ENCODE results near the gene NDUFV3. TPM values are rescaled to one million over a fixed set of nuclear protein-coding genes. Genes with fewer than 3 reads are reported as not detected.
"Not testable (repeated sequence)": the region's sequence is repeated elsewhere in the genome, so short reads cannot be mapped to it uniquely, and the experiment has no call there.

Gene NDUFV3
- total RNA-seq, 2 experiments from 2014 or later, result 17.0 TPM

DNA sequence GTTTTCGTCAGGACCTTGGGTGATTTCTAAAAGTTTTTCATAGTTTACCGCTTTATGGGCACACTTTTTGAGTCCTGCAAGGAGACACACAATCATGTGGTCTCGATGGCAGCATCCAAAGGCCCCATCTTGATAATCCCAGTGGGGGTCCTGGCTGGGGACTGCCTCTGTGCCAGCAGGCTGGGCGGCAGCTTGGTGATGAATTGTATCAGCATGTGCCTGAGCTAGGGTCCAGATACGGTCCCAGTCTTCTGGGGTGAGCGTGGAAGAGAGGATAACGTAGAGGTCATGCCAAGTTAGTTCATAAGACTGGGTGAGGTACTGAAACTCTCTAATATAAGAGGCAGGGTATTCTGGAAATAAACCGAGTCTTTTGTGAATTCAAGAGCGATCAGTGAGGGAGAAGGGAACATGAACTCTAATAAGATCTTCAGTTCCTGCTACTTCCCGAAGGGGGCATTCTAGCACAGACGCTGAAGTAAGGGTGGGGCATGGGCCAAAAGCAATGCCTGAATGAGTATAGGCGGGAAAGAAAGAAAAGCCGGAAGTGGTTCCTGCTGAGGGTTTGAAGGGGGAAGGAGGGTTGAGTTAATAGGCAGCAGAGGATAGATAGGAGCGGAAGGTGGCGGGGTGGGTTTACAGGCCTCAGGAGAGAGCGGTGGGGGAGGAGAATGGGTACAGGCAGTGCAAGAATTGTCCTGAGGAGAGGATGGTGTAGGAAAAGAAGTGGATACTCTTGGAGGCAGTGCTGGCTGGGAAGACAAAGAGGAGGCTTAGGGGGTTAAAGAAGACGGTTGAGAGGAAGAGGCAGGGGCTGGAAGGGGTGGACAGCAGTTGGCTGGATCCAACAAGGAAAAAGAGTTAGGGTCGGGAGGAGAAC, 30.7 kb downstream of the NDUFV3 start:
- Mint-ChIP-seq H3K27me3 (no peaks in the 10 kb centered on the region), H3K4me1 (peaks cover 20% of the 10 kb centered on the region), H3K27ac (peak overlapping the region; percentile 61), H3K36me3 (ENCODE audit: low read depth) (no peaks in the 10 kb centered on the region), H3K9me3 (no peaks in the 10 kb centered on the region), H3K4me3 (peak overlapping the region; percentile 5)
- peak; percentile 81 for DNase-seq
- ChIA-PET POLR2A (no interaction called here), CTCF (no interaction called here)

GRCh38 chr21:42924433-42924751, 31.3 kb downstream of the NDUFV3 start:
- Mint-ChIP-seq H3K27ac (peak overlapping the region; percentile 61), H3K4me1 (peaks cover 20% of the 10 kb centered on the region), H3K9me3 (no peaks in the 10 kb centered on the region), H3K4me3 (no peak overlapping the region), H3K27me3 (no peaks in the 10 kb centered on the region), H3K36me3 (ENCODE audit: low read depth) (no peaks in the 10 kb centered on the region)
- ChIA-PET CTCF (no interaction called here), POLR2A (no interaction called here)
- DNase-seq, result no peak

GRCh38 chr21:42925114-42925926, 32.2 kb downstream of the NDUFV3 start, which contains the start of gene ERVH48-1:
ERVH48-1 (minus strand) TSS chr21:42925630; CDS start chr21:42919006, 6,624 bp downstream.
- DNase-seq, result no peak
- Mint-ChIP-seq H3K9me3 (no peaks in the 10 kb centered on the region), H3K27ac (peak within 1 kb of the TSS; percentile 61), H3K4me1 (peaks cover 20% of the 10 kb centered on the region), H3K36me3 (ENCODE audit: low read depth) (no peaks in the 10 kb centered on the region), H3K27me3 (no peaks in the 10 kb centered on the region), H3K4me3 (no peak within 1 kb of the TSS)
- ChIA-PET POLR2A (no interaction called here), CTCF (interaction anchor here (0.7 kb wide), 1 partner anchor 17 kb away, joined by 4 read pairs; no protein-coding TSS in a partner anchor)

DNA sequence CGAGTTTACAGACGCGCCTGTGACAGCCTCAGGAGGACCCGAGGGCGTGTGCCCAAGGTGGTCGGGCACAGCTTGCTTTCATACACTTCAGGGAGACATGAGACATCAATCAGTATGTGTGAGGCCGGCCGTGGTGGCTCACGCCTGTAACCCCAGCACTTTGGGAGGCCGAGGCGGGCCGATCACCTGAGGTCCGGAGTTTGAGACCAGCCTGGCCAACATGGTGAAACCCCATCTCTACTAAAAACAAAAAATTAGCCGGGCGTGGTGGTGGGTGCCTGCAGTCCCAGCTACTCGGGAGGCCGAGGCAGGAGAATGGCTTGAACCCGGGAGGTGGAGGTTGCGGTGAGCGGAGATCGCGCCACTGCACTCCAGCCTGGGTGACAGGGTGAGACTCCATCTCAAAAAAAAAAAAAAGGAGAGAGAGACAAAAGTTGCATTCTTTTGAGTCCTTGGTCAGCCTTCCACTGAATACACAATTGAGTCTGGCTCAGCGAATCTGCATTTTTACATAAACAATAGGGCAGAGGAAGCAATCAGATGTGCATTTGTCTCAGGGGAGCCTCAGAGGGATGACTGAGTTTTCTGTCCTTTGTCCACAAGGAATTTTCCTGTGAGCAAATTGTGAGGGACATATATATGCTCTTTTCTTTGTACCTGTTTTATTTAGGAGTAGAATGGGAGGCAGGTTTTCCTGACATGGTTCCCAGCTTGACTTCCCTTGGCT, 34.5 kb downstream of the NDUFV3 start:
- not testable (repeated sequence) for H3K4me3 Mint-ChIP-seq; H3K27ac Mint-ChIP-seq; H3K36me3 Mint-ChIP-seq (ENCODE audit: low read depth); H3K9me3 Mint-ChIP-seq; H3K27me3 Mint-ChIP-seq; DNase-seq
- H3K4me1 Mint-ChIP-seq, result peaks cover 20% of the 10 kb centered on the region
- POLR2A ChIA-PET, result interaction anchor here (1.7 kb wide), 1 partner anchor 35 kb away, joined by 4 read pairs; the partner anchor contains the start of gene NDUFV3
- CTCF ChIA-PET, result interaction anchor here (1.2 kb wide), 1 partner anchor 9 kb away, joined by 3 read pairs; no protein-coding TSS in a partner anchor

- Mint-ChIP-seq H3K27me3 (no peaks in the 10 kb centered on the region), H3K36me3 (ENCODE audit: low read depth) (no peaks in the 10 kb centered on the region), H3K9me3 (no peaks in the 10 kb centered on the region), H3K27ac (no peak overlapping the region), H3K4me3 (no peak overlapping the region), H3K4me1 (peaks cover 8% of the 10 kb centered on the region)
- ChIA-PET CTCF (no interaction called here), POLR2A (no interaction called here)
- DNase-seq, result no peak
These were observed 36.9 kb downstream of the NDUFV3 start for GRCh38 chr21:42929969-42930368.

DNA sequence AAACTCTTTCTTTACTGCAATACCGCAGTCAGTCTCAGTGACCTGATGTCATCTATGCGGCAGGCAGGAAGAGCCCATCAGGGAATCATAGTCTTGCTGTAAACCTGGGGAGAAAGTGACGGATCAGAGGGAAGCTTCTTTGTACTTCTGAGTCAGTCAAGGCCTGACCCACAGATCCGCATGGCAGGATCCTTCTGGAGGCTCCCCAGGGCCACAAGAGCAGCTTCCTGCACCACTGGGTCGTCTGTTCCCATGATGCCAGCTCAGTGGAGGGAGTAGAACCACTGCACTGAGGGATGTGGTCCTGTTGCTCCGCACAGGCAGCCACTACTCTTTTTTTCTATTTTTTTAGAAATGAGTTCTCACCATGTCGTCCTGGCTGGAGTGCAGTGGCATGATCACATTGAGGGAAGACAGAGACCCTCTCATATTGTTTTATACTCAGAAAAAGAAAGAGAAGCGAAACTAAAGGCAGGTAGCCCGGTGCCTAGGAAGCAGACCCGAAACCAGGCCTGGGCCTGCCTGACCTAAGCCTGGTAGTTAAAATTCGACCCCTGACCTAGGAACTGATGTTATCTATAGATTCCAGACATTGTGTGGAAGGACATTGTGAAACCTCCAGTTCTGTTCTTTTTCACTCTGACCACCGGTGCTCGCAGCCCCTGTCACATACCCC, 38.6 kb downstream of the NDUFV3 start:
- peaks cover 4% of the 10 kb centered on the region for H3K4me1 Mint-ChIP-seq
- no peaks in the 10 kb centered on the region for H3K9me3 Mint-ChIP-seq
- H3K27me3 Mint-ChIP-seq, result no peaks in the 10 kb centered on the region
- H3K4me3 Mint-ChIP-seq, result no peak overlapping the region
- no peaks in the 10 kb centered on the region for H3K36me3 Mint-ChIP-seq (ENCODE audit: low read depth)
- CTCF ChIA-PET, result no interaction called here
- DNase-seq, result no peak
- H3K27ac Mint-ChIP-seq, result no peak overlapping the region
- POLR2A ChIA-PET, result no interaction called here

GRCh38 chr21:42932378-42933136, 39.4 kb downstream of the NDUFV3 start:
- POLR2A ChIA-PET; H3K27me3 Mint-ChIP-seq; H3K4me1 Mint-ChIP-seq; CTCF ChIA-PET; DNase-seq; H3K9me3 Mint-ChIP-seq; H3K27ac Mint-ChIP-seq; H3K36me3 Mint-ChIP-seq (ENCODE audit: low read depth); H3K4me3 Mint-ChIP-seq: not testable (repeated sequence)

GRCh38 chr21:42933137-42933970, 40.2 kb downstream of the NDUFV3 start:
- H3K9me3 Mint-ChIP-seq; H3K4me3 Mint-ChIP-seq; POLR2A ChIA-PET; H3K27me3 Mint-ChIP-seq; DNase-seq; H3K36me3 Mint-ChIP-seq (ENCODE audit: low read depth); CTCF ChIA-PET; H3K27ac Mint-ChIP-seq; H3K4me1 Mint-ChIP-seq: not testable (repeated sequence)

DNA sequence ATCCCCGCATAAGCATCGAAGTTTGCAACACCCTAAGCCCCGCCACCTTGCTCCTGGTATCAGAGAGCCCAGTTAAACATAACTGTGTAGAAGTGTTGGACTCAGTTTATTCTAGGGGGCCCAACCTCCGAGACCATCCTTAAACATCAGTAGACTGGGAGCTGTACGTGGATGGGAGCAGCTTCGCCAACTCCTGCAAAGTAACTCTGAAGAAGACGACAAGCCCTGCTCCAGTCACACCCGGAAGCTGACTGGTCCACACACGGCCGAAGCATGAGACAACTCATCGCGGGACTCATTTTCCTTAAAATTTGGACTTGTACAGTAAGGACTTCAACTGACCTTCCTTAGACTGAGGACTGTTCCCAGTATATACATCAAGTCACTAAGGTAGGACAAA, 40.9 kb downstream of the NDUFV3 start:
- CTCF ChIA-PET; H3K4me1 Mint-ChIP-seq; H3K27me3 Mint-ChIP-seq; DNase-seq; H3K4me3 Mint-ChIP-seq; POLR2A ChIA-PET; H3K9me3 Mint-ChIP-seq; H3K27ac Mint-ChIP-seq; H3K36me3 Mint-ChIP-seq (ENCODE audit: low read depth): not testable (repeated sequence)

DNA sequence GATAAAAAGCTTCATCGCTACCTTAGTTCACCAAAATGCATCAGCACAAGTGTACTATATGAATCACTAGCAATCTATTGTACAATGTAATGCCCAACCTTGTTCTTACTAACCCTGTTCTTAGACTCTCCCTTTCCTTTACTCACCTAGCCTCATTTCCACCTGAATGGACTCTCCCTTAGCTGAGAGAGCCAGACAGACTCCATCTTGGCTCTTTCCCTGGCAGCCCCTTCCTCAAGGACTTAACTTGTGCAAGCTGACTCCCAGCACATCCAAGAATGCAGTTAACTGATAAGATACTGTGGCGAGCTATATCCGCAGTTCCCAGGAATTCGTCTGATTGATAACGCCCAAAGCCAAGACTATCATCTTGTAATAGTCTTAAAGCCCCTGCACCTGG, 43.3 kb downstream of the NDUFV3 start:
- H3K9me3 Mint-ChIP-seq; H3K4me1 Mint-ChIP-seq; H3K36me3 Mint-ChIP-seq (ENCODE audit: low read depth); POLR2A ChIA-PET; DNase-seq; H3K27me3 Mint-ChIP-seq; H3K27ac Mint-ChIP-seq; H3K4me3 Mint-ChIP-seq; CTCF ChIA-PET: not testable (repeated sequence)

- H3K27ac Mint-ChIP-seq; CTCF ChIA-PET; H3K4me3 Mint-ChIP-seq; H3K9me3 Mint-ChIP-seq; DNase-seq; POLR2A ChIA-PET; H3K36me3 Mint-ChIP-seq (ENCODE audit: low read depth); H3K4me1 Mint-ChIP-seq; H3K27me3 Mint-ChIP-seq: not testable (repeated sequence)
These were observed 44.2 kb downstream of the NDUFV3 start for GRCh38 chr21:42937034-42937940.

Data from activated CD4-positive, alpha-beta memory T cell treated with anti-CD3 and anti-CD28 coated beads, Interleukin-2, amount 10 ng/mL, durations not matched to agents 7 days and 5 days (primary cell).